DOHH2 (cell line): ENCODE measurements around the gene CDK9.

ENCODE experiments used
- EZH2phosphoT487 ChIP-seq: fragments of 200-600 bp; sonication (generic); IDR thresholded peaks from 2 replicates; pipeline ENCODE4 v1.6.1; 2017; ENCODE audit warnings: borderline replicate concordance, mild to moderate bottlenecking, antibody characterized with exemption, low read length, moderate library complexity, mixed read lengths
- TF ChIP-seq, protein P1 (sequence below): fragments of 200-600 bp; sonication (generic); IDR thresholded peaks from one replicate; pipeline ENCODE4 v1.5.1; 2014; ENCODE audit warnings: antibody characterized with exemption, mild to moderate bottlenecking, low read depth, low read length; ENCODE audit not compliant: poor library complexity, severe bottlenecking

DNA sequence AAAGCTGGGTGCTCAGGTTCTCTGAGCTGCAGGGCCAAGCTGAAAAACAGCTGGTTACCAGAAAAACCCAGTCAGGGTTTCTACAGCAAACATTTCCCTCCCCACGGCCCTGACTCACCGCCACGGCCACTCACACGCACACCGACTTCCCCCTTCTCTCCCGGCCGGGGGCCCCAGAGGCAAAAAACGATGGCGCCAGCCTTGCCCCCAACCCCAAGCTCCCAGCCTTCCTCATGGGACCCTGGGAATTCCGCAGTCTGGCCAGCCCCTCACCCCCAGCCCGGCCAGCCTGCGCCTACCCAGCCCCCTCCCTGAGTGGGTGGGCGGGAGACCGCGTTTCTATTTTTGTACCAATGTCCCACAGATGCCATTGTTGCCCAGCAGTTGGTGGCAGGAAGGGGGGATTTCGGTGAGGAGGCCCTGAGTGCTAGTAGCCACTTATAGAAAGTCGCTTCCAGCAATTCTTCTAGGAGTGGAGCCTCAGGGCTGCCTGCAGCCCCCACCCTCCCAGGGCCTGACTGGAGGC, 50.2 kb downstream of the CDK9 start:
- TF ChIP-seq, protein P1, sequence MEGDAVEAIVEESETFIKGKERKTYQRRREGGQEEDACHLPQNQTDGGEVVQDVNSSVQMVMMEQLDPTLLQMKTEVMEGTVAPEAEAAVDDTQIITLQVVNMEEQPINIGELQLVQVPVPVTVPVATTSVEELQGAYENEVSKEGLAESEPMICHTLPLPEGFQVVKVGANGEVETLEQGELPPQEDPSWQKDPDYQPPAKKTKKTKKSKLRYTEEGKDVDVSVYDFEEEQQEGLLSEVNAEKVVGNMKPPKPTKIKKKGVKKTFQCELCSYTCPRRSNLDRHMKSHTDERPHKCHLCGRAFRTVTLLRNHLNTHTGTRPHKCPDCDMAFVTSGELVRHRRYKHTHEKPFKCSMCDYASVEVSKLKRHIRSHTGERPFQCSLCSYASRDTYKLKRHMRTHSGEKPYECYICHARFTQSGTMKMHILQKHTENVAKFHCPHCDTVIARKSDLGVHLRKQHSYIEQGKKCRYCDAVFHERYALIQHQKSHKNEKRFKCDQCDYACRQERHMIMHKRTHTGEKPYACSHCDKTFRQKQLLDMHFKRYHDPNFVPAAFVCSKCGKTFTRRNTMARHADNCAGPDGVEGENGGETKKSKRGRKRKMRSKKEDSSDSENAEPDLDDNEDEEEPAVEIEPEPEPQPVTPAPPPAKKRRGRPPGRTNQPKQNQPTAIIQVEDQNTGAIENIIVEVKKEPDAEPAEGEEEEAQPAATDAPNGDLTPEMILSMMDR, result no peak
- no peak for TF ChIP-seq EZH2phosphoT487
